Natural killer cell treated with Interleukin-12 subunit alpha and Interleukin-12 subunit beta and Interleukin-15 and Interleukin-18, amount 100 ng/mL, for 72 hours (primary cell): Measurements from ENCODE around the gene CDKN1A. TPM values are rescaled to one million over a fixed set of nuclear protein-coding genes. Genes with fewer than 3 reads are reported as not detected.
"Not testable (repeated sequence)": the region's sequence is repeated elsewhere in the genome, so short reads cannot be mapped to it uniquely, and the experiment has no call there.

Experiments
- ATAC-seq, 2 donors: fragments of 150-1000 bp; cut with Tn5 transposase in 1 of 2; sonication (Bioruptor Pico), chemical (Tn5 transposase) in 1 of 2; 2 replicates each; pipeline ENCODE4 v1.10.0; 2021
- DNase-seq: peaks from one replicate; pipeline ENCODE4 v3.0.0; 2022; ENCODE audit warnings: low spot score
- H3K27ac Mint-ChIP-seq, 2 donors: 1 replicate in 1 of 2; 2 replicates in 1 of 2; pipeline ENCODE4 v1.8.0; 2022; ENCODE audit warnings: mixed read lengths in 2 of 2, mild to moderate bottlenecking in 1 of 2, moderate library complexity in 1 of 2
- H3K27me3 Mint-ChIP-seq, 2 donors: 1 replicate in 1 of 2; 2 replicates in 1 of 2; pipeline ENCODE4 v1.8.0; 2022; ENCODE audit warnings: mixed read lengths in 2 of 2
- H3K36me3 Mint-ChIP-seq: one replicate; pipeline ENCODE4 v1.8.0; 2022; ENCODE audit warnings: mixed read lengths
- H3K4me1 Mint-ChIP-seq, 2 donors: 1 replicate in 1 of 2; 2 replicates in 1 of 2; pipeline ENCODE4 v1.8.0; 2022; ENCODE audit warnings: low read depth in 2 of 2, mixed read lengths in 2 of 2, mild to moderate bottlenecking in 1 of 2
- H3K4me3 Mint-ChIP-seq: one replicate; pipeline ENCODE4 v1.8.0; 2022; ENCODE audit warnings: mixed read lengths
- H3K9me3 Mint-ChIP-seq: 2 replicates; pipeline ENCODE4 v1.8.0; 2022; ENCODE audit warnings: mixed read lengths
- total RNA-seq, 2 donors: library from RNA; stranded (reverse); gene quantifications; one replicate each; pipeline ENCODE4 v1.2.3, GENCODE V29; 2022

The CDKN1A gene
- total RNA-seq, 2 donors from 2014 or later: 176 to 617 TPM

GRCh38 chr6:36643977-36644376 is 34.5 kb upstream of the CDKN1A start:
- peaks cover 0 to 3% of the 10 kb centered on the region in 2 donors for H3K27me3 Mint-ChIP-seq
- H3K4me3 Mint-ChIP-seq: no peak overlapping the region
- ATAC-seq (no peak), DNase-seq (no peak)
- no peaks in the 10 kb centered on the region for H3K4me1 Mint-ChIP-seq
- no peak overlapping the region for H3K27ac Mint-ChIP-seq
- no peaks in the 10 kb centered on the region for H3K9me3 Mint-ChIP-seq
- H3K36me3 Mint-ChIP-seq: no peaks in the 10 kb centered on the region

- no peaks in the 10 kb centered on the region for H3K9me3 Mint-ChIP-seq
- H3K27ac Mint-ChIP-seq: no peak overlapping the region
- no peaks in the 10 kb centered on the region for H3K36me3 Mint-ChIP-seq
- DNase-seq (no peak), ATAC-seq (no peak)
- H3K27me3 Mint-ChIP-seq: peaks cover 6 to 8% of the 10 kb centered on the region in 2 donors
- no peak overlapping the region for H3K4me3 Mint-ChIP-seq
- no peaks in the 10 kb centered on the region for H3K4me1 Mint-ChIP-seq
Measured at GRCh38 chr6:36649086-36649485, 29.4 kb upstream of the CDKN1A start.

GRCh38 chr6:36649701-36650484 is 28.6 kb upstream of the CDKN1A start:
- Mint-ChIP-seq H3K9me3 (no peaks in the 10 kb centered on the region), H3K4me1 (no peaks in the 10 kb centered on the region), H3K27me3 (peaks cover 12% of the 10 kb centered on the region in 2 donors)

GRCh38 chr6:36650848-36651478 is 27.6 kb upstream of the CDKN1A start:
- no peak for DNase-seq
- Mint-ChIP-seq H3K36me3 (no peaks in the 10 kb centered on the region), H3K27ac (no peak overlapping the region), H3K27me3 (peaks cover 17 to 19% of the 10 kb centered on the region in 2 donors), H3K4me1 (no peaks in the 10 kb centered on the region), H3K4me3 (no peak overlapping the region), H3K9me3 (no peaks in the 10 kb centered on the region)
- no peak for ATAC-seq

More at GRCh38 chr6:36649701-36650484, 28.6 kb upstream of the CDKN1A start:
- DNase-seq (no peak), ATAC-seq (no peak)
- Mint-ChIP-seq H3K36me3 (no peaks in the 10 kb centered on the region), H3K4me3 (no peak overlapping the region), H3K27ac (no peak overlapping the region)

GRCh38 chr6:36651659-36652379 is 26.7 kb upstream of the CDKN1A start:
- DNase-seq (no peak), ATAC-seq (no peak)
- peaks cover 19 to 21% of the 10 kb centered on the region in 2 donors for H3K27me3 Mint-ChIP-seq
- no peaks in the 10 kb centered on the region for H3K4me1 Mint-ChIP-seq
- no peak overlapping the region for H3K27ac Mint-ChIP-seq
- no peaks in the 10 kb centered on the region for H3K9me3 Mint-ChIP-seq
- H3K36me3 Mint-ChIP-seq: no peaks in the 10 kb centered on the region
- no peak overlapping the region for H3K4me3 Mint-ChIP-seq

GRCh38 chr6:36654469-36654868 is 24.0 kb upstream of the CDKN1A start:
- not testable (repeated sequence) for ATAC-seq

GRCh38 chr6:36655085-36655724 is 23.3 kb upstream of the CDKN1A start:
- DNase-seq (no peak), ATAC-seq (no peak)
- Mint-ChIP-seq H3K9me3 (no peaks in the 10 kb centered on the region), H3K36me3 (no peaks in the 10 kb centered on the region), H3K4me3 (no peak overlapping the region), H3K4me1 (no peaks in the 10 kb centered on the region), H3K27ac (no peak overlapping the region), H3K27me3 (peaks cover 27 to 28% of the 10 kb centered on the region in 2 donors)

More at GRCh38 chr6:36654469-36654868, 24.0 kb upstream of the CDKN1A start:
- DNase-seq, H3K4me3 Mint-ChIP-seq, H3K4me1 Mint-ChIP-seq, H3K9me3 Mint-ChIP-seq, H3K27ac Mint-ChIP-seq, H3K36me3 Mint-ChIP-seq: not testable (repeated sequence)
- peaks cover 24 to 25% of the 10 kb centered on the region in 2 donors for H3K27me3 Mint-ChIP-seq

- H3K4me3 Mint-ChIP-seq: no peak overlapping the region
- no peak overlapping the region for H3K27ac Mint-ChIP-seq
- no peak for ATAC-seq
- H3K9me3 Mint-ChIP-seq: no peaks in the 10 kb centered on the region
- no peaks in the 10 kb centered on the region for H3K36me3 Mint-ChIP-seq
- DNase-seq: no peak
- H3K27me3 Mint-ChIP-seq: peaks cover 27 to 28% of the 10 kb centered on the region in 2 donors
- H3K4me1 Mint-ChIP-seq: no peaks in the 10 kb centered on the region
Measured at GRCh38 chr6:36656441-36656840, 22.1 kb upstream of the CDKN1A start.

- peaks cover 27 to 28% of the 10 kb centered on the region in 2 donors for H3K27me3 Mint-ChIP-seq
- no peak overlapping the region for H3K4me3 Mint-ChIP-seq
- H3K27ac Mint-ChIP-seq: no peak overlapping the region
- no peaks in the 10 kb centered on the region for H3K4me1 Mint-ChIP-seq
- H3K36me3 Mint-ChIP-seq: no peaks in the 10 kb centered on the region
- ATAC-seq (no peak), DNase-seq (no peak)
- H3K9me3 Mint-ChIP-seq: no peaks in the 10 kb centered on the region
Measured at GRCh38 chr6:36657271-36657670, 21.2 kb upstream of the CDKN1A start.

GRCh38 chr6:36657942-36658544 is 20.5 kb upstream of the CDKN1A start:
- H3K27ac Mint-ChIP-seq: no peak overlapping the region
- peaks cover 27 to 30% of the 10 kb centered on the region in 2 donors for H3K27me3 Mint-ChIP-seq
- DNase-seq (peak; percentile 58), ATAC-seq (no peak)
- H3K9me3 Mint-ChIP-seq: no peaks in the 10 kb centered on the region
- no peaks in the 10 kb centered on the region for H3K36me3 Mint-ChIP-seq
- peaks cover 0 to 2% of the 10 kb centered on the region in 2 donors for H3K4me1 Mint-ChIP-seq
- H3K4me3 Mint-ChIP-seq: no peak overlapping the region

- DNase-seq (peak; percentile 25), ATAC-seq (no peak)
- Mint-ChIP-seq H3K27ac (no peak overlapping the region), H3K9me3 (no peaks in the 10 kb centered on the region), H3K36me3 (no peaks in the 10 kb centered on the region), H3K27me3 (peaks cover 27 to 28% of the 10 kb centered on the region in 2 donors), H3K4me1 (peaks cover 0 to 10% of the 10 kb centered on the region in 2 donors), H3K4me3 (no peak overlapping the region)
Measured at GRCh38 chr6:36659271-36659670, 19.2 kb upstream of the CDKN1A start.

GRCh38 chr6:36660771-36661471 is 17.6 kb upstream of the CDKN1A start:
- H3K27me3 Mint-ChIP-seq: peaks cover 14 to 20% of the 10 kb centered on the region in 2 donors
- H3K9me3 Mint-ChIP-seq: no peaks in the 10 kb centered on the region
- DNase-seq: peak; percentile 60
- H3K4me1 Mint-ChIP-seq: peaks cover 0 to 10% of the 10 kb centered on the region in 2 donors
- no peaks in the 10 kb centered on the region for H3K36me3 Mint-ChIP-seq
- ATAC-seq: peak; percentile 34 to 54
- H3K4me3 Mint-ChIP-seq: no peak overlapping the region
- no peak overlapping the region for H3K27ac Mint-ChIP-seq

- Mint-ChIP-seq H3K9me3 (no peaks in the 10 kb centered on the region), H3K36me3 (no peaks in the 10 kb centered on the region), H3K27ac (no peak overlapping the region), H3K4me3 (no peak overlapping the region), H3K27me3 (peaks cover 14 to 16% of the 10 kb centered on the region in 2 donors), H3K4me1 (peaks cover 0 to 10% of the 10 kb centered on the region in 2 donors)
- no peak for DNase-seq
- ATAC-seq: no peak
Measured at GRCh38 chr6:36662380-36662779, 16.1 kb upstream of the CDKN1A start.
